Activated T-cell treated with anti-CD3 and anti-CD28 coated beads, Interleukin-2, amount 50 U/mL, for 4 hours (primary cell): Measurements from ENCODE around the gene MYD88. TPM values are rescaled to one million over a fixed set of nuclear protein-coding genes. Genes with fewer than 3 reads are reported as not detected.

Source experiments
- ATAC-seq, 2 donors: fragments of 200-7000 bp; cut with Tn5 transposase; one replicate each; pipeline ENCODE4 v1.10.0; 2021
- DNase-seq: peaks from one replicate; pipeline ENCODE4 v3.0.0-alpha.2; 2020
- H3K27me3 Mint-ChIP-seq: one replicate; pipeline ENCODE4 v1.8.0; 2021; ENCODE audit warnings: low read depth, mixed read lengths
- H3K36me3 Mint-ChIP-seq: one replicate; pipeline ENCODE4 v1.8.0; 2022; ENCODE audit warnings: mixed read lengths; ENCODE audit not compliant: insufficient read depth
- H3K4me1 Mint-ChIP-seq: one replicate; pipeline ENCODE4 v1.8.0; 2021; ENCODE audit warnings: low read depth, mixed read lengths
- H3K4me3 Mint-ChIP-seq: one replicate; pipeline ENCODE4 v1.8.0; 2021; ENCODE audit warnings: mild to moderate bottlenecking, moderate library complexity, mixed read lengths
- H3K9me3 Mint-ChIP-seq: one replicate; pipeline ENCODE4 v1.8.0; 2021; ENCODE audit warnings: mixed read lengths
- total RNA-seq, 3 donors: library from RNA; stranded (reverse); gene quantifications; one replicate each; pipeline ENCODE4 v1.2.1, GENCODE V29; 2021

The MYD88 gene
- total RNA-seq, 3 donors from 2014 or later = 35.7 to 45.1 (median 37.7) TPM

GRCh38 chr3:38139191-38139590 lies 730 bp downstream of the MYD88 start:
- H3K4me3 Mint-ChIP-seq = peak overlapping the region; percentile 86
- peaks cover 53% of the 10 kb centered on the region for H3K4me1 Mint-ChIP-seq
- H3K27me3 Mint-ChIP-seq = no peaks in the 10 kb centered on the region
- ATAC-seq (no peak), DNase-seq (no peak)
- H3K36me3 Mint-ChIP-seq = peaks cover 15% of the 10 kb centered on the region
- no peaks in the 10 kb centered on the region for H3K9me3 Mint-ChIP-seq

GRCh38 chr3:38139652-38140051 lies 1.2 kb downstream of the MYD88 start:
- Mint-ChIP-seq H3K4me3 (peak overlapping the region; percentile 86), H3K36me3 (peaks cover 15% of the 10 kb centered on the region), H3K27me3 (no peaks in the 10 kb centered on the region), H3K9me3 (no peaks in the 10 kb centered on the region), H3K4me1 (peaks cover 50% of the 10 kb centered on the region)
- ATAC-seq = no peak
- no peak for DNase-seq

GRCh38 chr3:38140326-38141172 lies 2.1 kb downstream of the MYD88 start:
- no peak for DNase-seq
- Mint-ChIP-seq H3K4me3 (peak overlapping the region; percentile 86), H3K9me3 (peaks cover 3% of the 10 kb centered on the region), H3K27me3 (no peaks in the 10 kb centered on the region), H3K4me1 (peaks cover 42% of the 10 kb centered on the region), H3K36me3 (peaks cover 11% of the 10 kb centered on the region)
- no peak for ATAC-seq

- Mint-ChIP-seq H3K4me3 (no peak overlapping the region), H3K27me3 (no peaks in the 10 kb centered on the region), H3K36me3 (peaks cover 11% of the 10 kb centered on the region), H3K9me3 (peaks cover 11% of the 10 kb centered on the region), H3K4me1 (peaks cover 35% of the 10 kb centered on the region)
- no peak for DNase-seq
- no peak for ATAC-seq
These were observed 2.9 kb downstream of the MYD88 start for GRCh38 chr3:38141173-38141951.

- no peaks in the 10 kb centered on the region for H3K27me3 Mint-ChIP-seq
- peaks cover 16% of the 10 kb centered on the region for H3K9me3 Mint-ChIP-seq
- no peak for DNase-seq
- peaks cover 11% of the 10 kb centered on the region for H3K36me3 Mint-ChIP-seq
- H3K4me3 Mint-ChIP-seq = no peak overlapping the region
- no peak for ATAC-seq
- H3K4me1 Mint-ChIP-seq = peaks cover 35% of the 10 kb centered on the region
These were observed 3.5 kb downstream of the MYD88 start for GRCh38 chr3:38141952-38142273.

GRCh38 chr3:38142959-38143358 lies 4.5 kb downstream of the MYD88 start:
- H3K36me3 Mint-ChIP-seq = peaks cover 11% of the 10 kb centered on the region
- H3K27me3 Mint-ChIP-seq = no peaks in the 10 kb centered on the region
- peaks cover 26% of the 10 kb centered on the region for H3K9me3 Mint-ChIP-seq
- H3K4me1 Mint-ChIP-seq = peaks cover 29% of the 10 kb centered on the region
- no peak for DNase-seq
- H3K4me3 Mint-ChIP-seq = no peak overlapping the region
- no peak for ATAC-seq

GRCh38 chr3:38143511-38143910 lies 5.0 kb downstream of the MYD88 start:
- H3K4me3 Mint-ChIP-seq = no peak overlapping the region
- ATAC-seq (no peak), DNase-seq (no peak)
- peaks cover 11% of the 10 kb centered on the region for H3K36me3 Mint-ChIP-seq
- peaks cover 26% of the 10 kb centered on the region for H3K4me1 Mint-ChIP-seq
- no peaks in the 10 kb centered on the region for H3K27me3 Mint-ChIP-seq
- H3K9me3 Mint-ChIP-seq = peaks cover 26% of the 10 kb centered on the region

- peaks cover 18% of the 10 kb centered on the region for H3K4me1 Mint-ChIP-seq
- no peaks in the 10 kb centered on the region for H3K27me3 Mint-ChIP-seq
- H3K36me3 Mint-ChIP-seq = peaks cover 4% of the 10 kb centered on the region
- no peak overlapping the region for H3K4me3 Mint-ChIP-seq
- no peak for ATAC-seq
- DNase-seq = no peak
- H3K9me3 Mint-ChIP-seq = peaks cover 26% of the 10 kb centered on the region
These were observed 8.0 kb downstream of the MYD88 start for GRCh38 chr3:38146504-38146903.

GRCh38 chr3:38147421-38147820 lies 9.0 kb downstream of the MYD88 start:
- no peak for DNase-seq
- no peak for ATAC-seq
- H3K4me3 Mint-ChIP-seq = no peak overlapping the region
- H3K4me1 Mint-ChIP-seq = peaks cover 24% of the 10 kb centered on the region
- no peaks in the 10 kb centered on the region for H3K27me3 Mint-ChIP-seq
- no peaks in the 10 kb centered on the region for H3K36me3 Mint-ChIP-seq
- H3K9me3 Mint-ChIP-seq = peaks cover 26% of the 10 kb centered on the region

GRCh38 chr3:38148311-38148882 lies 9.9 kb downstream of the MYD88 start:
- Mint-ChIP-seq H3K4me3 (no peak overlapping the region), H3K4me1 (peaks cover 31% of the 10 kb centered on the region), H3K36me3 (no peaks in the 10 kb centered on the region), H3K27me3 (no peaks in the 10 kb centered on the region), H3K9me3 (peaks cover 26% of the 10 kb centered on the region)
- DNase-seq = no peak
- ATAC-seq = no peak

GRCh38 chr3:38149708-38150107 lies 11.2 kb downstream of the MYD88 start:
- DNase-seq = no peak
- Mint-ChIP-seq H3K9me3 (peaks cover 26% of the 10 kb centered on the region), H3K36me3 (no peaks in the 10 kb centered on the region), H3K27me3 (no peaks in the 10 kb centered on the region), H3K4me3 (no peak overlapping the region), H3K4me1 (peaks cover 43% of the 10 kb centered on the region)
- no peak for ATAC-seq

- H3K4me3 Mint-ChIP-seq = no peak overlapping the region
- DNase-seq (no peak), ATAC-seq (no peak)
- H3K36me3 Mint-ChIP-seq = no peaks in the 10 kb centered on the region
- no peaks in the 10 kb centered on the region for H3K27me3 Mint-ChIP-seq
- H3K4me1 Mint-ChIP-seq = peaks cover 49% of the 10 kb centered on the region
- H3K9me3 Mint-ChIP-seq = peaks cover 18% of the 10 kb centered on the region
These were observed 12.5 kb downstream of the MYD88 start for GRCh38 chr3:38150780-38151528.

GRCh38 chr3:38151667-38152265 lies 13.3 kb downstream of the MYD88 start:
- H3K4me3 Mint-ChIP-seq = no peak overlapping the region
- H3K36me3 Mint-ChIP-seq = no peaks in the 10 kb centered on the region

GRCh38 chr3:38152609-38153008 lies 14.1 kb downstream of the MYD88 start:
- DNase-seq (no peak), ATAC-seq (no peak)
- Mint-ChIP-seq H3K4me1 (peaks cover 49% of the 10 kb centered on the region), H3K4me3 (no peak overlapping the region), H3K36me3 (no peaks in the 10 kb centered on the region), H3K27me3 (no peaks in the 10 kb centered on the region), H3K9me3 (peaks cover 3% of the 10 kb centered on the region)

More at GRCh38 chr3:38151667-38152265, 13.3 kb downstream of the MYD88 start:
- Mint-ChIP-seq H3K27me3 (no peaks in the 10 kb centered on the region), H3K4me1 (peaks cover 49% of the 10 kb centered on the region), H3K9me3 (peaks cover 11% of the 10 kb centered on the region)
- DNase-seq (no peak), ATAC-seq (peak; percentile 27 to 55)
